Brain pericyte (primary cell): ENCODE measurements around the gene TK2.
"Not testable (repeated sequence)": the region's sequence is repeated elsewhere in the genome, so short reads cannot be mapped to it uniquely, and the experiment has no call there.

Experiments
- DNase-seq: peaks from one replicate; pipeline ENCODE4 v3.0.0-alpha.2; 2012; ENCODE audit warnings: low read depth, low spot score

TK2 gene

DNA sequence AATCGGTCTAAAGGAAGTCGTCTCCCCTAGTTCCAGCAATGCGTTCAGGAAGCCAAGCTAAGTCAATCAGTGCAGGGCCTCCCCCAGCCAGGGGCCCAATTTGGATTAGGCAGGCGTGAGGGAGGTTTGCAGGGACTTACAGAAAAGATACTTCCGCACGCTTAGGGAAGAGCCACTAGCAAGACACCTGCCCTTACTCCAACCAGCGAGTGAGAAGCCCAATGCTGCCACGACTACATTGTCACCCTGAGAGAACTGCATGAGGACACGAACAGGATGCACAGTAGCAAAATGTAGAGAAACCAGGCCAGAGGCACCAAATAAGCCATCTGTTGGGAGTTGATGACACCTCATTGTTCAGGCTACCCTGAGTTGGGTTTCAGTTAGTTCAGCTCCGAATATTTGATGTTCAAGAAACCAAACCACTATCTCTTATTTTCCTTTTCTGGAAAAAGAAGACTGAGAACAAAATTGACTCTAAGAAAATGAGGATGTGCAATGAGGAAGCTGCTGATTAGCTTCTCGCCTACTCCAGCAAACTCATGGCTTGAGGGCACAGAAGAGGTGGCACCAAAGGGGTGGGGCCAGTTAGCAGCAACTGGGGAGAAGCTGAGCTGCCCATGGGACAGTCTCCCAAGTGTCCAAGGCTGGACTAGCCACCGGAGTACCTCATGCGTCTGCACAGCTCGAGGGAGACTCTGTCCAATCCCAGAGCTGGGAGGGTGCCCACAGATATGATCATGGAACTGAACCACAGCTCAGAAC is 29.3 kb downstream of the TK2 start:
- DNase-seq = no peak

DNA sequence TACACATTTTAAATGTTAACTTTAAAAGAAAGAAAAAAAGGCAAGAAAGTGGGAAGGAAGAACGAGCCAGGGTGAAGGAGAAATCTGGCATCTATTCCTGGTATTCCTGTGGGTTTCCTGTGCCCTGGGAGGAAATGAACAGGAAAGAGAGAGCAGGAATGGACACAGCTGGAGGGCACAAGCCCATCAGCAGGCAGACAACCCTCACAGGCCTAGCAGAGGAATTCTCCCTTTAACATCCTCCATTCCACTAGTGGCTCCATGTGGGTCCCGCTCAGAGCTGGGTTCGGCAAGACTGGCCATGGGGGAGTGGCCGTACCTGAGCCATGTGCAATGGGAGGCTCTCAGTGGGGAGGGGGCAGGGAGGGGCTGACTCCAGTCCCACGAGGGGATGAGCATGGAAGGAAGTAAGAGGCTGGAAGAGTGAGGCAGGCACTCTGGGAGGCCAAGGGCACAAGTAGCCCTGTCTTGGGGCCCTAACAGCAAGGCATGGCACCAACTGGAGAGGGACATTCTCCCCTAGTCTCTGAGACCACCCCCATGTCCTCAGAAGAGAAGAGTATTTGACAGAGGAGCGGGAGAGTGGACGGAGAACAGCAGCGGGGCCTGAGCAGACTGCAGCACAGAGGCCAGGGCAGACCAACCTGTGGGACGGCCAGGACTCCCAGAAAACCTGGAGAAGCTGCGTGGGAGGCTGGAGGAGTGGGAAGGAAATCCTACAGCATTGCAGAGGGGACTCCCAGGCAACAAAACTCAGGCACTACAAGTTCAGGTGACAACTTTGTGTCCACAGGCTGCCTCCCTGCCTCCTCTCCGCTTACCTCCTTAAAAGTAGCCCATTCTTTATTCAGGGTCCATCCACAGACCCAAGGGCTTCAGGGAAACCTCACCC is 30.2 kb downstream of the TK2 start:
- no peak for DNase-seq

DNA sequence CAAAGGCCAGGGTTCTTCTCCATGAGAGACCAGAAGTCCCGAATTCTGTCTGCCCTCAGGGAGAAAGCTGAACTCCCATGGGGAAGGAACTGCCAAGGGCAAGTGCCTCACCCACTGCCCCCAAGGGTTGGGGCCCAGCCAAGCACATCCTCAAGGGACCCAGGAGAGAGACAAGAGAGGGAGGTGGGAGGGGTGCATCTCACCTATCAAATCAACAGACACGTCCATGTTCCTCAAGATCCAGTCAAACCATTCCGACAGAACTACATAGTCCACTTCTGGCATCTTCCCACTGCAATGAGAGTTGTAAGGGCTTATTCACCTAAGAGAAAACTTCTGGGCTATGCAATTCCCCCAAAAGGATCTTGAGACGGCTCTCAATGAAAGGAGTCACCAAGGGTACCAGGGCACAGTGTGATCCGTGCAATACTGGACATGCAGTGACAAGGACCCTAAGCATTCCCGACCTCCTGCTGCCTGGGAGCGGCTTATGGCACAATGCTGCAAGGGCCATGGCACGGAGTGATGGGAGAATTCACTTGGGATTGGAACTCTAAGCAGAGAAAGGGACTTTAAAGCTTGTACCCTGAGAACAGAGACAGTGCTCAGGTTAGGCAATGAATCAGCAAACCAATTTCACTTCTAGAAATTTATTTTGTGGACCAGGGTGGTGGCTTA is 32.2 kb downstream of the TK2 start:
- no peak for DNase-seq

DNA sequence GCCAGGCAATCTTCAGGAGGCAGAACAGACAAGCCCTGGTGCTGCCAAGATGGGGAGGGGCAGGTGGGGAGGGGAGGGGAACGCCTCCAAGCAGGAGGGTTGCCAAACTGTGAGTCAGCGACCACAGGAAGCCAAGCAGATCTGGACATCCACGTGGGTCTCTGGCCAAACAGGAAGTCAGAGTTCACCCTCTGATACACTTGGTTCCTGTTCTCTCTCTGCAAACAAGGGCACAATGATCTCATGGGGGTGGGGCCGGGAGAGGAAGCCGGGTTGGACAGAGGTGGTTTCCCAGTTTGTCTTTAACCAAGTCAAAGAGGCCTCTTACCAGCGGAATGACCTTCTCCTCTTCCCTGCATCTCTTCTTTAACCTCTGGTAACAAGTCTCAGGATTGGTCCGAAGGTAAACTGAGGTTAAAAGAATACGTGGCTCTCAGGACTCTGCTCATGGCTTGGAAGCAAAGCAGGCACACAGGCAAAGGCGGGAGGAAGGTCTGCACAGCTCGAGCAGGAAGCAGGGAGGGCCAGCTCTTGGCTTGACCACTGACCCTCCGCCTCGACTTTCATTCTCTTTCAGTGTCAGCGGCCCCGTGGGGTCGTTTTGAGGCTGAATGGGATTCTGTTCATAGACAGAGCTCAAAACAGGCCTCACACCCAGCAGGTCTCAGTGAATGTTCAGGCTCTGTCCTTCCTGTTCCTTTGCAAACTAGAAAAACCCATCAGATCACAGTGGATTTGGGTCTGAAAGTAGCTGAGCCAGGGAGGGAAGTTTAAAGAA is 32.9 kb downstream of the TK2 start:
- DNase-seq = peak; percentile 86

DNA sequence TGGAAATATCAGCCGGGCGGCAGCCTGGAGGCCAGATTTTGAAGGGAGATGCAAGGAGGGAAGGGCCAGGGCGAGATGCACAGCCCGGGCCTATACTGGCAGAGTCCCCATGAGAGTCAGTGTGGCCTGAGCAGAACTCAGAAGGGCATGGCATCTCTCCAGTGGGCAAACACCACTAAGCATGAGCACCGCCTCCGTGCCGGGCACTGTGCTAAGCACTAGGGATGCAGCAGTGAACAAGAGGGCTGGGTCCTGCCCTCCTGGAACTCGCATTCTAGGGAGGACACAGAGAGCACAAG is 33.5 kb downstream of the TK2 start:
- DNase-seq = no peak

DNA sequence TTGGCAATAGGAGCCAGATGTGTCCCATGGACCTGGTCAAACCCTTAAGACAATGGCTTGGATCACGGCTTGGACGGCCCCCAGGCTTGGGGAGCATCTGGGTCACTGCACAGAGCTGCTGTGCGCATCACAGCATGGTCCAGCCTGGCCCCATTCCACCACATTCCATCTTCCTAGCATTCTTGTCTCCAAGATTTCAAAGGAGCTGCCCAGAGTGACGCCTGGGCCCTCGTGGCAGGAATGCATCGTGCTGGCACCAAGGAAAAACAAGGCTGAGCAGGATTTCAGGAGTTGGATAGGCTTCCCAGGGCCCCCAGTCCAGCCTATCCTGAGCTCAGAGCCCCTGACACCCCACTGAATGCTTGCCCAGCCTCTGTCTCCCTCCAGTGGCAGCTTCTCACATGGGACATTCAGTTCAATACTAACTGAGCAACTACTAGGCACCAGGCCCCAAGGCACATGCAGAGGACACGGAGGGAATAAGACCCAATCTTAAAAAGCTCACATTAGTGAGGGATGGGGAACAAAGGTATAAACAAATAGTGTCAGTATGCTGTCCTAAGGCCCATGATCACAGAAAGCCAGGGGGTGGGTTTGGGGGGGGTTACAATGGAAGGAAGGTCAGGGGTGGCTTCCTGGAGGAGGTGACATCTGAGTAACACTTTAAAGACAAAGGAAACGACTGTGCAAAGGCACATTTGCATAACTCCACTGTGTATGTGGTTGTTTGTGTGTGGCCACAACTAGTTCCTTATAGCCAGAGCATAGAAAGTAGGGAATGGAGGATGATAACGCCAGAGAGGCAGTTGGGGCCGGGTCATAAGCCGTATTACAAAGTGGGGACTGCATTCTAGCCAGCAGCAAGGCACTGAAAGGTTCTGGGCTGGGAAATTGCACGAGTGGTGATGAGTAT is 34.1 kb downstream of the TK2 start:
- DNase-seq = no peak

DNA sequence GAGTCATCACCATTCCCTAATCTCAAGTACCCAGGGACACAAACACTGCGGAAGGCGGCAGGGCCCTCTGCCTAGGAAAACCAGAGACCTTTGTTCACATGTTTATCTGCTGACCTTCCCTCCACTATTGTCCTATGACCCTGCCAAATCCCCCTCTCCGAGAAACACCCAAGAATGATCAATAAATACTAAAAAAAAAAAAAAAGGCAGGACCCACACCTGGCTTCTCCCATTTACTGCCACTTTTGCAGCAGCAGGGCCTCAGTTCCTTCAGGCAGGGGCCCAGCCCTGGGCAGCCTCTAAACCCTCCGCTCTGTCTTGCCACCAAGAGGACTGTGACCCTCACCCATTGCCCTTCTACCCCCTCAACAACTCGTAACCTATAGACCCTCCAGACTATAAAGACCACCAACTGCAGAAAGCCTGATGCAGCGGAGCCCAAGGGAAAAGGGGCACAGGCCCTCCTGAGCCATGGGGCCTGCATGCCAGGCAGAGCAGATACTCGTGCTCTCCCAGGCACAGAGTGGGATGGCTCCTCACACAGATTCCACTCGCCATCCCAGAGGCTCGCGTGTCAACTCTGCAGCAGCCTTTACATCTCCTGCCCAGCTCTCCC is 34.8 kb downstream of the TK2 start:
- not testable (repeated sequence) for DNase-seq

DNA sequence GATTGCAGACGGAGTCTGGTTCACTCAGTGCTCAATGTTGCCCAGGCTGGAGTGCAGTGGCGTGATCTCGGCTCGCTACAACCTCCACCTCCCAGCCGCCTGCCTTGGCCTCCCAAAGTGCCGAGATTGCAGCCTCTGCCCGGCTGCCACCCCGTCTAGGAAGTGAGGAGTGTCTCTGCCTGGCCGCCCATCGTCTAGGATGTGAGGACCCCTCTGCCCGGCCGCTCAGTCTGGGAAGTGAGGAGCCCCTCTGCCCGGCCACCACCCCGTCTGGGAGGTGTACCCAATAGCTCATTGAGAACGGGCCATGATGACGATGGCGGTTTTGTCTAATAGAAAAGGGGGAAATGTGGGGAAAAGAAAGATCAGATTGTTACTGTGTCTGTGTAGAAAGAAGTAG is 35.5 kb downstream of the TK2 start:
- DNase-seq = not testable (repeated sequence)

DNA sequence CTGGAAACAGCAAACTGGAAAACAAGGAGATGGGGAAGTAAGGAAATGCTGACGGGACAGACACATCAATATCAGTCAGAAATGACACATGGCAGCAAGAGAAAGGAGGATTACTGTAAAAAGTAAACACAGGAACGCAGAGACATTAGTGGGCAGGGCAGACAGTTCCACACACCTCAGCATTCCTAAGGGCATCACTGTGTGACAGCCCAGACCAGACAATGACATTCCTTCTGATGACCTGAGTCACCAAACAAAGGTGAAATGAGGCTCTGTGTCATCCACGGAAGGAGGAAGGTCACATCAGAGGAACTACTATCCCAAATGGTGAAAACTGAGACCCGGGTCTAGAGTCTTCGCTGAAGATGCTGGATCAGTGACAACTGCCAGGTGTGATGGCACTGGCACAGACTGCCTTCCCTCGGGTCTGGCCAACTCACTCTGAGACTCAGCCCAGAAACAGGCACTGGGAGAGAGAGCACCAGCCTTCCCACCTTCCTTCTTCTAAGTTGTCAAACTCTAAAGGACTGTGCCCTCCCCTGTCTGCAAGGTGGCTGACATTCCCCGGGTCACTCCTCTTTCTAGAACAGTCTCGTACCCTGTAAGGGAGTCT is 36.7 kb downstream of the TK2 start:
- no peak for DNase-seq

DNA sequence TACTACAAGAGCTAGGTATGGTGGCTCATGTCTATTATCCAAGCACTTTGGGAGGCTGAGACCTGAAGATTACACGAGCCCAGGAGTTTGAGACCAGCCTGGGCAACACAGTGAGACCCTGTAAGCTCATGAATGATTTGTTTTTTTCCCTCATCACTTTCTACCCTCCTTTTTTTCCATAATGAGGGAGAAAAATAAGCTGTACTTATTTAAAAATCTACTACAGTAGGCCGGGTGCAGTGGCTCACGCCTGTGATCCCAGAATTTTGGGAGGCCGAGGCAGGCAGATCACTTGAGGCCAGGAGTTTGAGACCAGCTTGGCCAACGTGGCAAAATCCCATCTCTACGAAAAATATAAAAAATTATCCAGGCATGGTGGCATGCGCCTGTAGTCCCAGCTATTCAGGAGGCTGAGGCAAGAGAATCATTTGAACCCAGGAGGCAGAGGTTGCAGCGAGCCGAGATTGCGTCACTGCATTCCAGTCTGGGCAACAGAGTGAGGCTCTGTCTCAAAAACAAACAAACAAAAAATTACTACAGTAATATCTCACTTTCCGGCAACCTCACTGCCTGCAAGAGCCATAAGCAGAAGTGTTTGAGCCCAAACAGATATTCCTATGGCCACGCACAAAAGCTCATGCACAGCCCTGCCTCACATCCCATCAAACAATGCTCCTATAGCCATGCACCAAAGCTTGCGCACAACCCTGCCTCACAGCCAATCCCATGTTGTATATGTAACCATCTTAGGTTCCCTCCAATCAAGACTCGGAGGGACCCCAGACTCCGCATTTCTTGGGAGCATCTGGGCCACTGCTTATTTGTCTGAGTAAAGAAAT is 37.4 kb downstream of the TK2 start:
- DNase-seq = no peak

DNA sequence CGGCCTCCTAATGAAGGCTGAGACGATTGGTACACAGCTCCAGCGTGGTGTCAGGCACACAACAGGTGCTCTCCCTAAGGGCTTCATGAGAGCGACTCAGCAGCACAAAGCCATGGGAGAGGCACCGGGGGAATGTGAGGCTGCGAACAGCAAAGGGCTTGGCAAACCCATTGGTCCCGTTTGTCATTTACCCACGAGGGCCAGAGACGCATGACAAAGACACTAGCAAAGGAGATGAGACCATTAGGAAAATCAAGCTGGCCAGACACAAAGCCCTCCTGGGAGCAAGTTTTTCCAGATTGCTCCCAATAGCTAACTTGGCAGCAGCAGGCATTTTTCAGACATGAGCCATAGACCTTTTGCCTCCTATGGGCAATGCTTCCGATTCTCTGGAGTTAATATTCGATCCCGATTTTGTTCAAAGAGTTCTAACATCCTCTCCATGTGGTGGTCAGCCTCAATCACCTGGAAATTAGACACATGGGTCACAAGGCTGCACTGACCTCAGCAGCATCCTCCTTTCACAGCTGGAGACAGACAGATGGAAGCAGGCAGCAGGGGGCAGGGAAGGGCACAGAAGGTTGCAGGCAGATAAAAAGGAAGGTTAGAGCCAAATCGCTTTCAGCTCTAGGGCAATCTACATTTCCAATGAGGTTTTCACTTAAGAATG is 38.2 kb downstream of the TK2 start:
- DNase-seq = no peak

DNA sequence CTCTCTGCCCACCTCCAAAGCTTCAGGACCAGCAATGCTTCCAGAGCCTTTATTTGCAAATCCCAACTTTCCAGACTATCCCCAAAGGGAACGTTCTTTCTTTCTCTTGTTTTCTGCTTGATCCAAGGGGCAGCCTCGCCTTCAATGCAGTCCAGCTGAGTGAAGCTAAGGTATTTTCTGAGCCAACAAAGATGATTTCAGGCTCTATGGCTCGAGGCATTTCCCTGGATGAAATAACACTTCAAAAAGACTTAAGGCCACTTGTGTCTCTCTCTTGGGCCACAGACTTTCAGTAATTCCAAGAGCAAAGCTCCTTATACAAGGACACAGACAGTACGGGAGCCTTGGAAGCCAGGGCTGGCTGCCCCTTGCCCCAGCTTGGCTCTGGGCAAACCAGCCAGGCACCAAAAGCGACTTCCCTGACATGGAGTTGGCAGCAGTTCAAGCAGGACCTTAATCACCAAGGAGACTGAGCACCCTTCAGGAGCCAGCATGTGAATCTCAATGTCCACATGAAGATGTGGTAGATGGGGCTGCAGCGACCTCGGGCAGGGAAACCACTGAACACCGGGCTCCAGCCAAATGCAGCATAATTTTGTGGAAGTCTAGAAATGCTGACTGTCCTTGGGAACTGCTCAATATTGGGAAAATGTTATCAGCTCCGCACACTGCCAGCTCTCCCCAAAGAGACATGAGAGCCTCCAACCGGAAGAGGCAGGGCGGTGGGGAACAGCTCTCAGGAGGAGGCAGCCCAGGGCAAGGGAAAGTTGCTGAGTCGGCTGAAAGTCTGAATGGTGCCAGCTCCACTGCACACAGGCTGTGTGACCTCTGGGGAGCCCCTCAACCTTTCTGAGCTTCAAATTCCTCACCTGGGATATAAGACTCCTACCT is 39.0 kb downstream of the TK2 start:
- DNase-seq = no peak

DNA sequence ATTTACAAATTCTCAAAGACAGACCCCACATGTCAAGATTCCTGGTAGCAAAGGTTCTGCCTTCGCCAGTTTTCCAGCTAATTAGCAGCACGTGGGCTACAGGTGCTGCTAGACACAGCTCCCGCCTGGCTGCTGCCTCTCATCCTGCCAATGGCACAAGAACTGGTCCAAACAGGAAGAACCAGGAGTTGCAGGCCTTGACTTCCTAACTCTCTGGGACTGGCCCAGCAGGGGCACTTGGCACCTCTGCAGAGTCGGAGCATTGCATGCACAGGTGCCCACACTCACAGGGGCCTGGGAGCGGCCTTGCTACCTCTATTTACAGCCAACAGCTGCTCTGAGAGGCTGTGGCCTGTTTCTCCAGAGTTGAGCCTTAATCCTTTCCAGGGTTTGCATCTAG is 39.6 kb downstream of the TK2 start:
- no peak for DNase-seq

DNA sequence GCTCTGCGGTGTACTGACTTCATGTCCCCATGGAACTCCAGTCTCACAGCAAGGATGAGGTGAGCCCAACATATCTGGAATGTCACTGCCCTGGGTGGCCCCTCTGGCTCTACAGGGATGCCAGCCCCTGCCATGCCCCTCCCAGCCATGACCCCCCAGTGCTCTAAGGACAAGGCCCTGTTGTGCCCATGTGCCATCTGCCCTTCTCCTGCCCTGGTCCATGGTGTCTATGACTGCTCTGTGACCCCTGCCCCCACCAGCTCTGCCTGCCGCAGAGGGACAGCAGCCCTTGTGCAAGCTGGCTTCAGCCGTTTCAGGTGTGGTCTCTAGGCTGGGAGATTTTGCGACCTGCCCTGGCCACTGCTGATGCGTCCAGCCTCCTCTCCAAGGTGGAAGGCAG is 40.3 kb downstream of the TK2 start:
- DNase-seq = no peak

DNA sequence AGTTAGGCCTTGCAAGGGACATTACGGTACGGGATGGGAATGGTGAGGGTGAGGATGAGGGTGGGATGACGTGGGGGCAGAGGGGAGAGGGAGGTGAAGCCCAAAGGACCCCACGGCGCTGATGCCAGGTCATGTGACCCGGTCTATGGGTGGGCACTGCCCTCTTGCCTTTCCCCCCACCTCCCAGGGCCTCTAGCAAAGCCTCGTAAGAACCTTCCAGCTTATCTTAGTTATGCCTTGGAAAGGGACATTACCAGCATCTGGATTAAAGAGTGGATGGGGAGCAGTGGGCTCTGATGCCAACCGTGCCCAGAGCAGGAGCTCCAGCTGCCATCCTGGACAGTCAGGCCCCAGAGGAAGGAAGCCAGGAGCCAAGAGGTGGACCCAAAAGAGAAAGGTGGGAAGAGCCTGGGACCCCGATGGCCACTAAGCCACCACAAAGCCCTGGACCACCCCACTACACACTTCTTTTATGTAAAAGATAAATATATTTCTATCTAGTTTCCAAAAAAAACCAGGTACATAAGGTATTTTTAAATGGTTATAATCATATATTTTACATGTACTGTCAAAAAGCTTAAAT is 40.9 kb downstream of the TK2 start:
- DNase-seq = no peak

DNA sequence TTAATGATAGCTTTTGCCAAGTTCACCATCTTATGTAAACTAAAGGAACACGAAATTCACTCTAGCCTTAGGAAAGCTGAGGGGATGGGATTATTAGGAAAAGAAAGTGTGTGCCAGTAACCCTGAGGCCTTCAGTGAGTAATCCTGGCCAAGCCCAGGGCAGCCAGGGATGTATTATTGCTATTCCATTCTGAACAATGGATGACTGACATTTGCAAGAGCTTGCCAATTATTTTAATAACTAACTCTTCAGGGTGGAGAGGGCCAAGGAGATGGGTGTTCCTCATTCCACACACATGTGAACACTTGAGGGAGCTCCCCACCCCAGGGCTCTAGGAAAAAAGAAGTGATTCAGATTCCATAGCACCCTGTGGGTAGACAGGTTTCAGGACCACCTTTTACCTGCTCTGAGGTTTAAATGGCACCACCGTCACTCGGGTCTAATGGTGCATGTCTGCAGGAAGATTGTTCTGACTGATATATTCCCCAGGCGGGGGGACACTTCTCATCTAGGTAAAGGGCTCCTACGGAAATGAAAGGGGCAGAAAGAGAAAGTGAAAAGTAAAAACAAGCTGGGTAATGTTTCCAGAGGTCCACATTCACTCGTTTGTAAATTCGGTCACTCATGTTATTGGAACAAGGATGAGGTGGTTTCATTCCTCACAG is 41.5 kb downstream of the TK2 start:
- no peak for DNase-seq
